ENCODE results near the gene TAMALIN.

- no peak for TF ChIP-seq CTCF (IDR thresholded peaks at IDR 0.05; ENCODE audit: borderline replicate concordance, extremely low read depth, low read length, poor library complexity, severe bottlenecking)
- no peak for TF ChIP-seq EZH2 (IDR thresholded peaks at IDR 0.05; ENCODE audit: borderline replicate concordance, low read depth, low read length, severe bottlenecking)
These were observed 44.0 kb upstream of the TAMALIN start for GRCh38 chr12:51962737-51963136.

All from DND-41 (cell line).